OCI-LY7 (cell line): ENCODE data around the gene ANO1. TPM values are rescaled to one million over a fixed set of nuclear protein-coding genes. Genes with fewer than 3 reads are reported as not detected.

Experiments used
- BruUV-seq: library from RNA; stranded (reverse); fragments of 400-500 nt; replicated peaks from 2 replicates; lab custom pipeline; 2021; lab: Mats Ljungman, UMichigan
- CTCF ChIA-PET: fragments of 300-600 bp; sonication (Branson Sonifier 250); formaldehyde crosslinking; loops from one replicate; lab custom pipeline; 2022; ENCODE audit warnings: antibody characterized with exemption; ENCODE audit not compliant: unreplicated experiment; lab: Charles Lee
- POLR2A ChIA-PET: fragments of 300-600 bp; sonication (Branson Sonifier 250); formaldehyde crosslinking; loops from one replicate; lab custom pipeline; 2022; ENCODE audit warnings: antibody characterized with exemption; lab: Charles Lee
- DNase-seq: peaks from one replicate; pipeline ENCODE4 v3.0.0-alpha.2; 2015; ENCODE audit warnings: low spot score
- H2AFZ ChIP-seq: fragments of 200-600 bp; sonication (generic), shearing (Covaris generic); 2 replicates; pipeline ENCODE4 v1.6.1; 2014; ENCODE audit warnings: mild to moderate bottlenecking, antibody characterized with exemption, low read length, moderate library complexity
- H3K27ac ChIP-seq: fragments of 200-600 bp; sonication (generic); 2 replicates; pipeline ENCODE4 v1.5.1; 2014; ENCODE audit warnings: mixed run types, low read depth, mild to moderate bottlenecking, moderate library complexity, low read length, inconsistent platforms; ENCODE audit not compliant: poor library complexity, severe bottlenecking
- H3K36me3 ChIP-seq: fragments of 200-600 bp; sonication (generic); 2 replicates; pipeline ENCODE4 v1.6.1; 2014; ENCODE audit warnings: mild to moderate bottlenecking, antibody characterized with exemption, low read length, moderate library complexity, mixed read lengths; ENCODE audit not compliant: insufficient read depth
- H3K4me1 ChIP-seq: fragments of 200-600 bp; sonication (generic); 2 replicates; pipeline ENCODE4 v1.5.1; 2014; ENCODE audit warnings: mild to moderate bottlenecking, low read length; ENCODE audit not compliant: insufficient read depth, poor library complexity, severe bottlenecking
- H3K4me2 ChIP-seq: fragments of 200-600 bp; sonication (generic); 2 replicates; pipeline ENCODE4 v1.6.1; 2014; ENCODE audit warnings: mild to moderate bottlenecking, low read length
- H3K4me3 ChIP-seq: fragments of 200-600 bp; sonication (generic); 2 replicates; pipeline ENCODE4 v1.5.1; 2014; ENCODE audit warnings: mild to moderate bottlenecking, low read depth, low read length; ENCODE audit not compliant: poor library complexity, severe bottlenecking
- H3K79me2 ChIP-seq: fragments of 200-600 bp; sonication (generic); 2 replicates; pipeline ENCODE4 v1.6.1; 2016; ENCODE audit warnings: low read depth, mild to moderate bottlenecking, low read length, moderate library complexity, mixed read lengths; ENCODE audit not compliant: insufficient read depth
- H3K9me2 ChIP-seq: fragments of 200-600 bp; sonication (generic); 2 replicates; pipeline ENCODE4 v1.6.1; 2016; ENCODE audit warnings: mild to moderate bottlenecking, low read length, mixed read lengths; ENCODE audit not compliant: insufficient read depth
- H3K9me3 ChIP-seq: fragments of 200-600 bp; sonication (generic); 2 replicates; pipeline ENCODE4 v1.6.1; 2014; ENCODE audit warnings: mild to moderate bottlenecking, mixed run types, low read length, mixed read lengths
- H4K20me1 ChIP-seq: fragments of 200-600 bp; sonication (generic); 2 replicates; pipeline ENCODE4 v1.6.1; 2014; ENCODE audit warnings: mild to moderate bottlenecking, antibody characterized with exemption, low read length, moderate library complexity, mixed read lengths; ENCODE audit not compliant: insufficient read depth
- EZH2phosphoT487 ChIP-seq: fragments of 200-600 bp; sonication (generic); IDR thresholded peaks from 2 replicates; pipeline ENCODE4 v1.6.1; 2018; ENCODE audit warnings: low read depth, borderline replicate concordance, mild to moderate bottlenecking, mixed run types, antibody characterized with exemption, low read length, moderate library complexity, mixed read lengths
- intact Hi-C: fragments of 100-400 bp; cut with micrococcal nuclease; formaldehyde crosslinking; loops from one replicate; pipeline ENCODE4 v1.10.0; 2022; ENCODE audit not compliant: unreplicated experiment
- total RNA-seq, 2 experiments: library from RNA; depleted of rRNA in 1 of 2; stranded (reverse); fragments of >200 nt in 1 of 2; shearing (Covaris generic) in 1 of 2; gene quantifications; 2 replicates each; pipeline ENCODE4 v1.2.3, GENCODE V29; 2014 to 2022
- TF ChIP-seq, protein P1 (sequence below): fragments of 200-600 bp; sonication (generic); conservative IDR thresholded peaks from 2 replicates; pipeline ENCODE4 v1.5.1; 2014; ENCODE audit warnings: mild to moderate bottlenecking, antibody characterized with exemption, low read length, moderate library complexity, mixed read lengths

Gene ANO1
- total RNA-seq, 2 experiments from 2014 or later = not detected

DNA sequence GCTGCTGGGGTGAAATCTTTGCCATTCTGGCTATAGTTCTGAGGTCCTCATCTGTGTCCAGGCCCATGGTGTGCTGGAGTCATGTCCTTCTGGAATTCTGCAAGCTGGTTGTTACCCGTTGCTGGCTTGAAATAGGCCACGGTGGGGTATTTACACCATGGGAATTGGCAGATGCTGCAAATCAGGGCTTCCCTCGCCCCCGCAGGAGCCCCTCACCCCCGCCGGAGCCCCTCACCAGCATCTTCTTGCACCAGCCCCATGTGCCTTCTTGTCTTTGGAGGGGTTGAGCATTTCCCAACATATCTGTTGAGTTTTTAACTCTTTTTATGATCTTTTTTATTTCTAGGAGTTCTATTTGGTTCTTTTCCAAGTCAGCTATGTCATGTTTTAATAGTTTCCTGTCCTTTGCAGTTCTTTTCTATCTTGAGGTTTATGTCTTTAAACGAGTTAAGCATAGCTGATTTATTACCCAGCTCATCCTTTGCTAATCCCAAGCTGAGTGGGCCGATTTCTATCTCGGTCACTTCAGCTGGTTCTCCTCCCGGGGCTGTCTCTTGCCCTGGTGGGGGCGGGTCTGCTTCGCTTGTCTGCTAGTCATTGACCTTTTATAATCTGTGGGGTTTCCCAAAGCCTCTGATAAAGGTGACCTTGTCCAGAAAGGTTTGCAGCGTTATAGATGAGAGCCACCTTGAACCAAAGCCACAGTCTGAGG is 17.6 kb downstream of the ANO1 start:
- H3K4me3 ChIP-seq = no peak overlapping the region
- no peaks in the 10 kb centered on the region for H3K36me3 ChIP-seq
- intact Hi-C loops = no loop called here
- no TSS peak for BruUV-seq
- ChIA-PET CTCF (no interaction called here), POLR2A (no interaction called here)
- H3K4me2 ChIP-seq = no peak overlapping the region
- TF ChIP-seq EZH2phosphoT487 = no peak
- H3K9me3 ChIP-seq = no peaks in the 10 kb centered on the region
- H4K20me1 ChIP-seq = no peaks in the 10 kb centered on the region
- no peaks in the 10 kb centered on the region for H3K9me2 ChIP-seq
- no peak overlapping the region for H2AFZ ChIP-seq
- H3K27ac ChIP-seq = no peak overlapping the region
- no peaks in the 10 kb centered on the region for H3K79me2 ChIP-seq
- no peaks in the 10 kb centered on the region for H3K4me1 ChIP-seq
- DNase-seq = no peak

DNA sequence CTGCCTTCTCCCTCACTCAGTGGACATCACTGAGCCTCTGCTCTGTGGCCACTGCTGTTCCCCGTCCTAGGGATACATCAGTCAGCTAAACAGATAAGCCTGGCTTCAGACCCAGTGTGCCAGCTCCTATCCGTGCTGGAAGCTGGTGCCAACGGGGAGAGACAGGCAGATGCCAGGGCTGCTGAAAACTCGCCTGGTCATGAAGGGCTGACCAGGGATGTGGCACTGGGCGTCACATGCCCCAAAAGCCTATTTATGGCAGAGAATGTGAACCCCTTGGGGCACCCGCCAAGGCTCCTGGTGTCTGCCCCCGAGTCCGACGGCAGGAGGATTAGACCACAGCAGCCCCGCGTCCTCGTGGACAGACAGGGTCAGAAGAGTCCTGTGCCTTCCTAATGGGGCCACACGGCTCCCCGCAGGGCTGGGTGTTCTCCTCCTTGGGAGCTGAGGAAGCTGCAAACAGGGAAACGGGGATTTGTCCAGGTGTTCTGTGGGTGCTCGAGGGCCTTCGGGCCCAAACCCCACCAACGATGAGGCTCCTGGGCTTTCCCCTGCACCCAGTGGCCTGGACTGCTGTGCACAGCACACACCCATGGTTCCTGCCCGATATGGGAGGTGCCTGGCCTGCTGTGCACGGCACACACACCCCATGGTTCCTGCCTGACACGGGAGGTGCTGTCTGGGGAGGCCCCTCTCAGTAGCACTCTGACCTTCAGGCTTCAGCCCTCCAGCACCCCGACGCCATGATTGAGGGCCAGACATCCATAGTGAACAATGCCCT is 19.9 kb downstream of the ANO1 start:
- Histone ChIP-seq H3K9me3 (no peaks in the 10 kb centered on the region), H3K4me1 (no peaks in the 10 kb centered on the region), H3K9me2 (no peaks in the 10 kb centered on the region), H3K79me2 (no peaks in the 10 kb centered on the region), H4K20me1 (no peaks in the 10 kb centered on the region), H3K27ac (no peak overlapping the region), H3K4me3 (no peak overlapping the region), H2AFZ (no peak overlapping the region), H3K36me3 (no peaks in the 10 kb centered on the region), H3K4me2 (no peak overlapping the region)
- CTCF ChIA-PET = no interaction called here
- no peak for DNase-seq
- no TSS peak for BruUV-seq
- POLR2A ChIA-PET = no interaction called here
- intact Hi-C loops = no loop called here
- no peak for TF ChIP-seq EZH2phosphoT487
- TF ChIP-seq, protein P1, sequence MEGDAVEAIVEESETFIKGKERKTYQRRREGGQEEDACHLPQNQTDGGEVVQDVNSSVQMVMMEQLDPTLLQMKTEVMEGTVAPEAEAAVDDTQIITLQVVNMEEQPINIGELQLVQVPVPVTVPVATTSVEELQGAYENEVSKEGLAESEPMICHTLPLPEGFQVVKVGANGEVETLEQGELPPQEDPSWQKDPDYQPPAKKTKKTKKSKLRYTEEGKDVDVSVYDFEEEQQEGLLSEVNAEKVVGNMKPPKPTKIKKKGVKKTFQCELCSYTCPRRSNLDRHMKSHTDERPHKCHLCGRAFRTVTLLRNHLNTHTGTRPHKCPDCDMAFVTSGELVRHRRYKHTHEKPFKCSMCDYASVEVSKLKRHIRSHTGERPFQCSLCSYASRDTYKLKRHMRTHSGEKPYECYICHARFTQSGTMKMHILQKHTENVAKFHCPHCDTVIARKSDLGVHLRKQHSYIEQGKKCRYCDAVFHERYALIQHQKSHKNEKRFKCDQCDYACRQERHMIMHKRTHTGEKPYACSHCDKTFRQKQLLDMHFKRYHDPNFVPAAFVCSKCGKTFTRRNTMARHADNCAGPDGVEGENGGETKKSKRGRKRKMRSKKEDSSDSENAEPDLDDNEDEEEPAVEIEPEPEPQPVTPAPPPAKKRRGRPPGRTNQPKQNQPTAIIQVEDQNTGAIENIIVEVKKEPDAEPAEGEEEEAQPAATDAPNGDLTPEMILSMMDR = no peak

DNA sequence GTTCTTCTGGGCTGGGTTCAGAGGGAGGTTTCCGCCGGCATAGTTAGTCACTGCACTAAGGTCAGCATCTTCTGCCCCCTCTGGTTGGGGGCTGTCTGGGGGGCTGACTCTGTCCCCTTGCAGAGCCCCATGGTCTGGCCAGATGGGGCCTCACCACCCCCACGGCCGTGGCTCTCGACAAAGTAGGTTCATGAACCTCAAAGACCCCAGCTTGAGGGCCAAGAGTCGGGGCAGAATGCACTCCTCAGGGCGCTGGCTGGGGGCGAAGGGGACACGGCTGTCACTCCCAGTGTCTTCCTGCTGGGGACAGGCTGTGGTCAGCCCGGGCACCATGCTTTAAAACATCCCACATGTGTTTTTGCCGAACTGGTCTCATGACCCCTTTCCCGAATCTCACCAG is 20.8 kb downstream of the ANO1 start:
- Histone ChIP-seq H3K9me3 (no peaks in the 10 kb centered on the region), H3K4me2 (no peak overlapping the region), H3K27ac (no peak overlapping the region), H3K4me3 (no peak overlapping the region), H4K20me1 (no peaks in the 10 kb centered on the region), H3K36me3 (no peaks in the 10 kb centered on the region), H3K79me2 (no peaks in the 10 kb centered on the region), H3K4me1 (no peaks in the 10 kb centered on the region), H2AFZ (no peak overlapping the region), H3K9me2 (no peaks in the 10 kb centered on the region)
- ChIA-PET CTCF (no interaction called here), POLR2A (no interaction called here)
- TF ChIP-seq EZH2phosphoT487 = no peak
- TF ChIP-seq, protein P1 = no peak
- intact Hi-C loops = no loop called here
- no TSS peak for BruUV-seq
- no peak for DNase-seq
